Measurements from ENCODE around the gene TRIM71. TPM values are rescaled to one million over a fixed set of nuclear protein-coding genes. Genes with fewer than 3 reads are reported as not detected.

TRIM71 gene
- total and polyA plus RNA-seq, 7 donors, result not detected

DNA sequence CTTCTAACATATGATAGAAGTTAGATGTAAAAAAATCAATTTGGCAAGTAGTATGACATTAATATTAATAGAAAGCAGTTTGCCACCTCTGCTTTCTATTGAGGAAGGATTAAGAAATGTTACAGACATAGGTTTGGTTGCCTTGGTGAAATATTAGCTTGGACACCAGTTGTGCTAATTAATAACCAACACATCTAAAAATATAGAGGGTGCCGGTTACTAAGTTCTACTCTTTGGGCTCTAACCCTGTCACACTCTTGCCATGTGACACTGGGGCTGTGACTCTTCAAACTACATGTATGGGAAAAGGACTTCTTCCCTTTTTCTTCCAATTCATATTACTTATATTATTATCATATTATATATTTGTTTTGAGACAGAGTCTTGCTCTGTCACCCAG, 64.4 kb downstream of the TRIM71 start:
- Histone ChIP-seq H3K9me3 (no peaks in the 10 kb centered on the region), H3K36me3 (no peaks in the 10 kb centered on the region), H3K27me3 (no peaks in the 10 kb centered on the region), H3K4me3 (no peak overlapping the region), H3K4me1 (no peaks in the 10 kb centered on the region), H3K27ac (no peak overlapping the region)
- TF ChIP-seq POLR2AphosphoS5 (IDR thresholded peaks at IDR 0.05), result no peak
- TF ChIP-seq, protein P1, sequence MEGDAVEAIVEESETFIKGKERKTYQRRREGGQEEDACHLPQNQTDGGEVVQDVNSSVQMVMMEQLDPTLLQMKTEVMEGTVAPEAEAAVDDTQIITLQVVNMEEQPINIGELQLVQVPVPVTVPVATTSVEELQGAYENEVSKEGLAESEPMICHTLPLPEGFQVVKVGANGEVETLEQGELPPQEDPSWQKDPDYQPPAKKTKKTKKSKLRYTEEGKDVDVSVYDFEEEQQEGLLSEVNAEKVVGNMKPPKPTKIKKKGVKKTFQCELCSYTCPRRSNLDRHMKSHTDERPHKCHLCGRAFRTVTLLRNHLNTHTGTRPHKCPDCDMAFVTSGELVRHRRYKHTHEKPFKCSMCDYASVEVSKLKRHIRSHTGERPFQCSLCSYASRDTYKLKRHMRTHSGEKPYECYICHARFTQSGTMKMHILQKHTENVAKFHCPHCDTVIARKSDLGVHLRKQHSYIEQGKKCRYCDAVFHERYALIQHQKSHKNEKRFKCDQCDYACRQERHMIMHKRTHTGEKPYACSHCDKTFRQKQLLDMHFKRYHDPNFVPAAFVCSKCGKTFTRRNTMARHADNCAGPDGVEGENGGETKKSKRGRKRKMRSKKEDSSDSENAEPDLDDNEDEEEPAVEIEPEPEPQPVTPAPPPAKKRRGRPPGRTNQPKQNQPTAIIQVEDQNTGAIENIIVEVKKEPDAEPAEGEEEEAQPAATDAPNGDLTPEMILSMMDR (IDR thresholded peaks at IDR 0.05), result no peak
- 87 to 89% methylated on average over 1 of the region's 1 CpG for WGBS, 2 donors
- intact Hi-C loops (cut with DNase I), result no loop called here
- DNase-seq, result no peak

GRCh38 chr3:32882603-32883025, 64.8 kb downstream of the TRIM71 start:
- no peak for TF ChIP-seq POLR2A (IDR thresholded peaks at IDR 0.05)
- no peaks in the 10 kb centered on the region for H3K9me3 ChIP-seq
- no peaks in the 10 kb centered on the region for H3K36me3 ChIP-seq
- 75 to 83% methylated on average over 6 of the region's 6 CpGs for WGBS, 2 donors
- intact Hi-C loops (cut with DNase I), result no loop called here
- H3K4me3 ChIP-seq, result no peak overlapping the region
- H3K27ac ChIP-seq, result no peak overlapping the region
- no peaks in the 10 kb centered on the region for H3K27me3 ChIP-seq
- no peak for DNase-seq
- no peaks in the 10 kb centered on the region for H3K4me1 ChIP-seq

DNA sequence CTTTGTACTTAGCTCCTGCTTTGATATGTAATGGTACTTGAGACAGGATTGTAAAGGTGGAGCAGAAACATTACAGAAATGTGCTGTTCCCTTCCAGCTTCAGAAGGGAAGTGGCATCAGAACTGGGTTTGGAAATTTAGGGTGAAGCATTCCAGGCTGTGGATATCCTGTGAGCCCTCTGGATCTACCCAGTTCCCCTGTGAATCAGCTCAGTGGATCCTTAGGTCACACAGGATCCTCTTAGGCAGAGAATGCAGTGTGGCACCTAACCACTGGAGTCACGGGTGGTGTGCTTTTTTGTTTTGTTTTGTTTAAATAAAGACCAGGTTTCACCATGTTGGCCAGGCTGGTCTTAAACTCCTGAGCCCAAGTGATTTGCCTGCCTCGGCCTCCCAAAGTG, 66.0 kb downstream of the TRIM71 start:
- Histone ChIP-seq H3K9me3 (no peaks in the 10 kb centered on the region), H3K4me3 (no peak overlapping the region), H3K27ac (no peak overlapping the region), H3K4me1 (no peaks in the 10 kb centered on the region), H3K27me3 (no peaks in the 10 kb centered on the region), H3K36me3 (no peaks in the 10 kb centered on the region)
- DNase-seq, result no peak
- 89 to 90% methylated on average over 2 of the region's 2 CpGs for WGBS, 2 donors
- TF ChIP-seq EP300 (IDR thresholded peaks at IDR 0.05) (no peak), POLR2A (IDR thresholded peaks at IDR 0.05) (no peak), POLR2AphosphoS5 (IDR thresholded peaks at IDR 0.05) (no peak)
- TF ChIP-seq, protein P1 (IDR thresholded peaks at IDR 0.05), result no peak
- intact Hi-C loops (cut with DNase I), result no loop called here

- intact Hi-C loops (cut with DNase I), result no loop called here
- Histone ChIP-seq H3K4me1 (no peaks in the 10 kb centered on the region), H3K27ac (no peak overlapping the region), H3K27me3 (no peaks in the 10 kb centered on the region), H3K36me3 (no peaks in the 10 kb centered on the region), H3K4me3 (no peak overlapping the region), H3K9me3 (no peaks in the 10 kb centered on the region)
- DNase-seq, result no peak
- WGBS, 2 donors, result 58 to 64% methylated on average over 2 of the region's 2 CpGs
- TF ChIP-seq, protein P1 (IDR thresholded peaks at IDR 0.05), result no peak
- no peak for TF ChIP-seq POLR2AphosphoS5 (IDR thresholded peaks at IDR 0.05)
- TF ChIP-seq EP300 (IDR thresholded peaks at IDR 0.05), result no peak
- no peak for TF ChIP-seq POLR2A (IDR thresholded peaks at IDR 0.05)
Observed at GRCh38 chr3:32884591-32884990, 66.8 kb downstream of the TRIM71 start.

DNA sequence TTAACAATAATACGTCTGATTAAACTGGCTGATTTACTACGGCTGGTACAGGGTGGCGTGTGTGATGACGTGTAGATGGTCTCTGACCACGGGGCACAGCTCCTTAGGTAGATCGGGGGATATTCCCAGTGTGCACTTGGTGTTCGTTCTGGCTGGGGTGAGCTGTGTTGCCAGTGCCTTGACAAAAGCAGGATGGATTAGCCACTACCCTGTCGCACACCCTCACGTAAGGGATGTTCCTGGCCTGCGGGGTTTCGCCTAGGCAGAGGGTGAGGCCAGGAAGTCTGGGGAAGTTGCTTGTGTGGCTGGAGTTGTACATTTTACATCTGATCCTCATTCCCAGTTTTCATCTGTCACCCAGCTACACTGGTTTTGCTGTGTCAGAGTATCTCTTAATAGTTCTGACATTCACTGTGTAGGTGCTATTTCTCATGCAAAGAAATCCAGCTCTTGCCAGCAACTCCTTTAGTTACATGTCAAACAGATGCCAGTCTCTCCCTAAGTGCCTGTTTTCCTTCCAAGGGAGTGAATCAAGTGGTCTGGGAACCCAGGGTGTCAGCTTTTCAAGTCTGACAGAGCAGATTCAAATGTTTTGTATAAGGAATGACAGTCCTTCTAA, 67.6 kb downstream of the TRIM71 start:
- WGBS, 2 donors, result 95 to 96% methylated on average over 11 of the region's 11 CpGs
- no peak overlapping the region for H3K27ac ChIP-seq
- H3K4me1 ChIP-seq, result no peaks in the 10 kb centered on the region
- H3K27me3 ChIP-seq, result no peaks in the 10 kb centered on the region
- intact Hi-C loops (cut with DNase I), result no loop called here
- no peaks in the 10 kb centered on the region for H3K9me3 ChIP-seq
- no peak for TF ChIP-seq POLR2AphosphoS5 (IDR thresholded peaks at IDR 0.05)
- TF ChIP-seq, protein P1 (IDR thresholded peaks at IDR 0.05), result no peak
- TF ChIP-seq POLR2A (IDR thresholded peaks at IDR 0.05), result no peak
- TF ChIP-seq EP300 (IDR thresholded peaks at IDR 0.05), result no peak
- H3K4me3 ChIP-seq, result no peak overlapping the region
- no peaks in the 10 kb centered on the region for H3K36me3 ChIP-seq
- DNase-seq, result no peak
